Calu3 (cell line): ENCODE measurements around the gene METAP1D. TPM values are rescaled to one million over a fixed set of nuclear protein-coding genes. Genes with fewer than 3 reads are reported as not detected.

Experiments used
- BruUV-seq: library from RNA; stranded (reverse); fragments of 400-500 nt; replicated peaks from 2 replicates; lab custom pipeline; 2021; lab: Mats Ljungman, UMichigan
- CTCF ChIA-PET: fragments of 300-600 bp; sonication (Branson Sonifier 250); formaldehyde crosslinking; loops from one replicate; lab custom pipeline; 2022; ENCODE audit warnings: antibody characterized with exemption; lab: Charles Lee
- DNase-seq: peaks from one replicate; pipeline ENCODE4 v3.0.0; 2022
- H3K27ac Mint-ChIP-seq: one replicate; pipeline ENCODE4 v1.8.0; 2022; ENCODE audit warnings: mixed read lengths; ENCODE audit not compliant: unreplicated experiment
- H3K27me3 Mint-ChIP-seq: one replicate; pipeline ENCODE4 v1.8.0; 2022; ENCODE audit warnings: mixed read lengths; ENCODE audit not compliant: unreplicated experiment
- H3K36me3 Mint-ChIP-seq: one replicate; pipeline ENCODE4 v1.8.0; 2022; ENCODE audit warnings: mild to moderate bottlenecking, moderate library complexity, mixed read lengths; ENCODE audit not compliant: insufficient read depth, unreplicated experiment
- H3K4me1 Mint-ChIP-seq: one replicate; pipeline ENCODE4 v1.8.0; 2022; ENCODE audit warnings: mild to moderate bottlenecking, low read depth, mixed read lengths; ENCODE audit not compliant: unreplicated experiment
- H3K4me3 Mint-ChIP-seq: one replicate; pipeline ENCODE4 v1.8.0; 2022; ENCODE audit warnings: mild to moderate bottlenecking, low read depth, moderate library complexity, mixed read lengths; ENCODE audit not compliant: unreplicated experiment
- H3K9me3 Mint-ChIP-seq: one replicate; pipeline ENCODE4 v1.8.0; 2022; ENCODE audit warnings: low read depth, mixed read lengths; ENCODE audit not compliant: unreplicated experiment
- intact Hi-C: fragments of 100-400 bp; cut with micrococcal nuclease; formaldehyde crosslinking; loops from one replicate; pipeline ENCODE4 v1.10.0; 2022; ENCODE audit not compliant: unreplicated experiment
- total RNA-seq: library from RNA; stranded (reverse); gene quantifications from 2 replicates; pipeline ENCODE4 v1.2.3, GENCODE V29; 2022
- TF ChIP-seq, protein P1 (sequence below): fragments of 200-600 bp; IDR thresholded peaks from one replicate; pipeline ENCODE4 v1.8.0; 2022; ENCODE audit warnings: antibody characterized with exemption; ENCODE audit not compliant: unreplicated experiment

Gene METAP1D
- total RNA-seq, 1 experiment from 2014 or later = 11.0 TPM

DNA sequence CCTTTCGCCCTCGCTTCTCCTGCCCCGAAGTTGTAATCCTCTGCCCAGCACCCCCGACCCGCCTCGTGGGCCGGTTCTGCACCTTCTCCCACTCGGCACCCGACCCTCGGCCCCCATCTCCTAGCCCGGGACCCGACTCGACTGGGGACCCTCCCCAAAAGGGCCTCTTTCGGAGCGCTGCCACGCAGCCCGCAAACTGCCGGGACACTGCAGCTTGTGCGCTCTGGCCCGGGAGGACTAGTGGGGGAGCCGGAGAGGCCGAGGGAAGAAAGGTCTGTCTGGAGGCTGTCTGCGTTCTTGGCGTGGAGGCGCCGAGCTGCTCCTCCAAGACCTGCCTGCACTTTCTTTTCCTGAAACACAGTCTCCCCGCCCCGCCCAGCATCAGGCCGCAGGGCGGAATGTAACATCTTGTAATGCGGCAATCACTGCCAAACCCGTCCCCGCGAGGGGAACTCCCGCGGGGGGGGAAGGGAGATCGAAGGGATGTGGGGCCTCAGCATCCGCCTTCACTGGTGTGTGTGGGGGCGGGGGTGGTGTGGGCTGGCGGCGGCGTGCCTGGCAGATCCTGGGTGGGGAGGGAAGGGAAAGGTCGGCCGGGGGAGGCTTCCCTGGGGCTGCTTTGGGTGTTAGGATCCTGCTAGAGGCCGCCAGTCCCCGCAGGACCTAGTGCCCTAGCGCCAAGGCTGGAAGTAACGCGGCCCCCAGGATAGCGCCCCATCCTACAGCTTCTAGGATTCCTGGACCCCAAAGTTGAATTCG is 95.6 kb downstream of the METAP1D start:
- TF ChIP-seq, protein P1, sequence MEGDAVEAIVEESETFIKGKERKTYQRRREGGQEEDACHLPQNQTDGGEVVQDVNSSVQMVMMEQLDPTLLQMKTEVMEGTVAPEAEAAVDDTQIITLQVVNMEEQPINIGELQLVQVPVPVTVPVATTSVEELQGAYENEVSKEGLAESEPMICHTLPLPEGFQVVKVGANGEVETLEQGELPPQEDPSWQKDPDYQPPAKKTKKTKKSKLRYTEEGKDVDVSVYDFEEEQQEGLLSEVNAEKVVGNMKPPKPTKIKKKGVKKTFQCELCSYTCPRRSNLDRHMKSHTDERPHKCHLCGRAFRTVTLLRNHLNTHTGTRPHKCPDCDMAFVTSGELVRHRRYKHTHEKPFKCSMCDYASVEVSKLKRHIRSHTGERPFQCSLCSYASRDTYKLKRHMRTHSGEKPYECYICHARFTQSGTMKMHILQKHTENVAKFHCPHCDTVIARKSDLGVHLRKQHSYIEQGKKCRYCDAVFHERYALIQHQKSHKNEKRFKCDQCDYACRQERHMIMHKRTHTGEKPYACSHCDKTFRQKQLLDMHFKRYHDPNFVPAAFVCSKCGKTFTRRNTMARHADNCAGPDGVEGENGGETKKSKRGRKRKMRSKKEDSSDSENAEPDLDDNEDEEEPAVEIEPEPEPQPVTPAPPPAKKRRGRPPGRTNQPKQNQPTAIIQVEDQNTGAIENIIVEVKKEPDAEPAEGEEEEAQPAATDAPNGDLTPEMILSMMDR = no peak
- intact Hi-C loops = no loop called here
- H3K27me3 Mint-ChIP-seq = peaks cover 86% of the 10 kb centered on the region
- peaks cover 21% of the 10 kb centered on the region for H3K4me1 Mint-ChIP-seq
- DNase-seq = peak; percentile 61
- CTCF ChIA-PET = interaction anchor here (2.2 kb wide), 1 partner anchor 10 kb away, joined by 8 read pairs; the partner anchor contains the start of gene DLX1
- peaks cover 5% of the 10 kb centered on the region for H3K36me3 Mint-ChIP-seq
- BruUV-seq = no TSS peak
- H3K27ac Mint-ChIP-seq = no peak overlapping the region
- H3K9me3 Mint-ChIP-seq = no peaks in the 10 kb centered on the region
- H3K4me3 Mint-ChIP-seq = peak overlapping the region; percentile 75

DNA sequence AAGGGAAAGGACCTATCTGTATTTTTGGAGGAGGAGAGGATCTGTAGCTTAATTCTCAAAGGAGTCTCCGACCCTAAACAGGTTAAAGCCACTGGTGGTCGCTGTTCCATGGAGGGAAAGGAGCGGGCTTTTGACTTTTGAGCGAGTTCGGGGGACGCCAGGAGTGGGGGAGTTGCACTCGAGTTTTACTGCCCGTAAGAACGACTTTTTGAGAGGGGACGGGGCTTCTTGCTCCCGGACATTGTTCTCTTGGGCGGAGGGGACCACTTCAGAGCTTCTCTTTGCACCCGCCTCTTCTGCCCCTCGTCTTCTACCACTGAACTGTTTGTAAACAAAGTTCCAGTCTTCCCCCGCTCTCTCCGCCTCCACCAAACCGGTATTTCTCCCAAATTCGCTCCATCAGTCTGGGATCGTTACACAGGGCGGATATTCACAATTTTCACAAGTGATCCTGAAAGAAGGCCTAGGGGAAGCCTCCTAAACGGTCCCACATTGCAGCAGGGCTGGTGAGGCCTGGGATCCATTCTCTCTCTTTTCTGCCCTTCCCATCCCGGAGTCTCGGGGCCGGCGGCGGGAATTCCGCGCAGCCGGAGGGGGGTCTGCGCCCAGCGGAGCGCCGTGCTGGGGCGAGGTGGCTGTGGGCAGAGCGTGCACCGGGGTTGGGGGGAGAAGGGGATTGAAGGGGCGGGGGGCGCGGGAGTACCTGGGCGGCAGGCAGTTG is 96.3 kb downstream of the METAP1D start:
- peaks cover 5% of the 10 kb centered on the region for H3K36me3 Mint-ChIP-seq
- CTCF ChIA-PET = interaction anchor here (1.2 to 2.2 kb wide), 2 partner anchors 10 to 11 kb away, joined by 4 to 8 read pairs; partner anchors contain the start of gene DLX1
- H3K9me3 Mint-ChIP-seq = no peaks in the 10 kb centered on the region
- H3K4me1 Mint-ChIP-seq = peaks cover 21% of the 10 kb centered on the region
- peaks cover 86% of the 10 kb centered on the region for H3K27me3 Mint-ChIP-seq
- intact Hi-C loops = no loop called here
- no peak overlapping the region for H3K27ac Mint-ChIP-seq
- TF ChIP-seq, protein P1 = no peak
- peak overlapping the region; percentile 75 for H3K4me3 Mint-ChIP-seq
- BruUV-seq = no TSS peak
- DNase-seq = no peak

DNA sequence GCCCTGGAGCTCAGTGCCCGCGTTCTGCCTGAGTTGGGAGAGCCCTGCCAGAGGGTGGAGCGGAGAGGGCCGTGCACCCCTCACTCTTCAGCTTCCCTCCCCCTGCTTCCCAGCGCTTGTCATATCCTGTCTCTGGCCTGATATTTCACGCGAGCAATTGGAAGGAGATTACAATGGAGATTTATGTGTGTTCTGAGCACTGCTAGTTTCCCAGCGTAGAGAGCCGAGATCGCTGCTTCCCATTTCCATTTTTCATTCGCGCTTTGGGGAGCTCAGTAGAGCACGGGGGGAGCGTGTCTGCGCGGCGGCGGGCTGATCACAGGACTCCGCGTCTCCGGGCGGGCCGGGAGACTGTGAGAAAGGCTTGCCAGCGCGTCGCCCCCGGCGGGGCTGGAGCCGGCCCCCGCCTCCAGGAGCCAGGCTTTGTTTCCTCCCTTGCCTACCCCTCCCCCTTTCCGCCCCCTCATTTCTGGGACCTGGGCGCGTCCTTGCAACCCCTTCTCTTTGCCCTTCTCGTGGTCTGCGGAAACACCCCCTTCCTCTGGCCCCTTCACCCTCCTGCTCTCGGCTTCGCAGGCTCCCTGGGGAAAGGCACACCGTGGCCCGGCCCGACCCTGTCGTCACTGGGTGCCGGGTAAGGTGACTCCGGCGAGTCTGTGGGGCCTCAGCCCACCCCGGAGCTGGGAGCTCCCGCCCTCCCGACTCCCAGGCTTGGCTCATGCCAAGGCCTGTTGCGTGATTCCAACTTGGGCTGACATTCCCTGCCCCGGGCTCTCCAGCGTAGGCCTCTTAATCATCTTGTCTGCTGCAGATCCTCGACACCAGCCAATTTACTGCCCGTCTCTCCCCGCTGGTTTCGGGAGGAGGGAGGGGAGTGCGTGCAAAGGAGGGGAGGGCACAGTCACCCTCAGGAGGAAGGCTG is 97.1 kb downstream of the METAP1D start:
- no peak overlapping the region for H3K4me3 Mint-ChIP-seq
- DNase-seq = no peak
- H3K36me3 Mint-ChIP-seq = peaks cover 11% of the 10 kb centered on the region
- intact Hi-C loops = no loop called here
- TF ChIP-seq, protein P1 = no peak
- BruUV-seq = no TSS peak
- H3K4me1 Mint-ChIP-seq = peaks cover 27% of the 10 kb centered on the region
- H3K9me3 Mint-ChIP-seq = no peaks in the 10 kb centered on the region
- H3K27me3 Mint-ChIP-seq = peaks cover 86% of the 10 kb centered on the region
- CTCF ChIA-PET = interaction anchor here (1.2 to 2.2 kb wide), 2 partner anchors 10 to 12 kb away, joined by 4 to 8 read pairs; partner anchors contain the start of gene DLX1
- H3K27ac Mint-ChIP-seq = no peak overlapping the region
